Type B pancreatic cell (in vitro differentiated cells): ENCODE results near the gene GRHPR. TPM values are rescaled to one million over a fixed set of nuclear protein-coding genes. Genes with fewer than 3 reads are reported as not detected.

Source experiments
- DNase-seq: peaks from one replicate; pipeline ENCODE4 v3.0.0; 2021; ENCODE audit warnings: mixed read lengths; ENCODE audit not compliant: unreplicated experiment; ENCODE audit errors: extremely low spot score
- H3K27ac Mint-ChIP-seq: 2 replicates; pipeline ENCODE4 v1.8.0; 2021; ENCODE audit warnings: mild to moderate bottlenecking, mixed read lengths
- H3K27me3 Mint-ChIP-seq: 2 replicates; pipeline ENCODE4 v1.8.0; 2021; ENCODE audit warnings: mixed read lengths
- H3K36me3 Mint-ChIP-seq: 2 replicates; pipeline ENCODE4 v1.8.0; 2021; ENCODE audit warnings: mixed read lengths
- H3K4me1 Mint-ChIP-seq: one replicate; pipeline ENCODE4 v1.8.0; 2021; ENCODE audit warnings: mixed read lengths; ENCODE audit not compliant: unreplicated experiment
- H3K4me3 Mint-ChIP-seq: 2 replicates; pipeline ENCODE4 v1.8.0; 2021; ENCODE audit warnings: mild to moderate bottlenecking, mixed read lengths
- H3K9me3 Mint-ChIP-seq: 2 replicates; pipeline ENCODE4 v1.8.0; 2021; ENCODE audit warnings: mixed read lengths
- CTCF ChIP-seq: fragments of 200-600 bp; sonication (generic); conservative IDR thresholded peaks from 2 replicates; pipeline ENCODE4 v1.5.0; 2021; ENCODE audit warnings: antibody characterized with exemption, mild to moderate bottlenecking
- total RNA-seq: library from RNA; stranded (reverse); gene quantifications from 2 replicates; pipeline ENCODE4 v1.2.1, GENCODE V29; 2021; ENCODE audit warnings: low replicate concordance

GRHPR gene
- total RNA-seq, 1 donor from 2014 or later, result 109 TPM

- no peak for DNase-seq
- TF ChIP-seq CTCF, result no peak
- Mint-ChIP-seq H3K27ac (no peak overlapping the region), H3K4me1 (peaks cover 20% of the 10 kb centered on the region), H3K4me3 (no peak overlapping the region), H3K36me3 (peaks cover 27% of the 10 kb centered on the region), H3K9me3 (no peaks in the 10 kb centered on the region), H3K27me3 (no peaks in the 10 kb centered on the region)
Measured at GRCh38 chr9:37452611-37453010, 30.1 kb downstream of the GRHPR start.

GRCh38 chr9:37453827-37454226, 31.3 kb downstream of the GRHPR start:
- Mint-ChIP-seq H3K4me1 (peaks cover 17% of the 10 kb centered on the region), H3K36me3 (peaks cover 30% of the 10 kb centered on the region), H3K9me3 (no peaks in the 10 kb centered on the region), H3K27ac (peak overlapping the region; percentile 55), H3K27me3 (no peaks in the 10 kb centered on the region), H3K4me3 (no peak overlapping the region)
- DNase-seq, result no peak
- no peak for TF ChIP-seq CTCF

GRCh38 chr9:37454238-37454637, 31.7 kb downstream of the GRHPR start:
- Mint-ChIP-seq H3K4me3 (no peak overlapping the region), H3K4me1 (peaks cover 17% of the 10 kb centered on the region), H3K27ac (peak overlapping the region; percentile 95), H3K9me3 (no peaks in the 10 kb centered on the region), H3K27me3 (no peaks in the 10 kb centered on the region), H3K36me3 (peaks cover 30% of the 10 kb centered on the region)
- no peak for TF ChIP-seq CTCF
- DNase-seq, result no peak

GRCh38 chr9:37455884-37456647, 33.6 kb downstream of the GRHPR start:
- Mint-ChIP-seq H3K9me3 (no peaks in the 10 kb centered on the region), H3K4me1 (peaks cover 14% of the 10 kb centered on the region), H3K36me3 (peaks cover 26% of the 10 kb centered on the region), H3K27ac (peak overlapping the region; percentile 95), H3K27me3 (no peaks in the 10 kb centered on the region), H3K4me3 (peak overlapping the region; percentile 63)
- no peak for TF ChIP-seq CTCF
- DNase-seq, result no peak

GRCh38 chr9:37456817-37457216, 34.3 kb downstream of the GRHPR start:
- no peak for TF ChIP-seq CTCF
- Mint-ChIP-seq H3K4me1 (peaks cover 16% of the 10 kb centered on the region), H3K36me3 (peaks cover 28% of the 10 kb centered on the region), H3K9me3 (no peaks in the 10 kb centered on the region), H3K27ac (peak overlapping the region; percentile 95), H3K4me3 (peak overlapping the region; percentile 63), H3K27me3 (no peaks in the 10 kb centered on the region)
- DNase-seq, result no peak
